Measurements from ENCODE around the gene TMEM132D.

Gene TMEM132D

GRCh38 chr12:129378496-129378895 lies 525.3 kb downstream of the TMEM132D start:
- ChIA-PET CTCF (no interaction called here), POLR2A (no interaction called here)
- no peak overlapping the region for H3K4me3 ChIP-seq (ENCODE audit: low read depth, low read length)
- no peak for TF ChIP-seq CTCF (IDR thresholded peaks at IDR 0.05; ENCODE audit: insufficient read depth, low read length, missing control alignments)
- DNase-seq (ENCODE audit: low read depth, low spot score) = no peak

- H3K4me3 ChIP-seq (ENCODE audit: low read depth, low read length) = no peak overlapping the region
- CTCF ChIA-PET = no interaction called here
- no peak for TF ChIP-seq CTCF (IDR thresholded peaks at IDR 0.05; ENCODE audit: insufficient read depth, low read length, missing control alignments)
- no peak for DNase-seq (ENCODE audit: low read depth, low spot score)
- POLR2A ChIA-PET = no interaction called here
Measured at GRCh38 chr12:129373746-129374145, 530.1 kb downstream of the TMEM132D start.

GRCh38 chr12:129372876-129373275 lies 530.9 kb downstream of the TMEM132D start:
- H3K4me3 ChIP-seq (ENCODE audit: low read depth, low read length) = no peak overlapping the region
- ChIA-PET POLR2A (no interaction called here), CTCF (no interaction called here)
- DNase-seq (ENCODE audit: low read depth, low spot score) = no peak
- TF ChIP-seq CTCF (IDR thresholded peaks at IDR 0.05; ENCODE audit: insufficient read depth, low read length, missing control alignments) = no peak

- no peak for TF ChIP-seq CTCF (IDR thresholded peaks at IDR 0.05; ENCODE audit: insufficient read depth, low read length, missing control alignments)
- H3K4me3 ChIP-seq (ENCODE audit: low read depth, low read length) = no peak overlapping the region
- ChIA-PET CTCF (no interaction called here), POLR2A (no interaction called here)
- DNase-seq (ENCODE audit: low read depth, low spot score) = no peak
Measured at GRCh38 chr12:129372348-129372747, 531.5 kb downstream of the TMEM132D start.

GRCh38 chr12:129371268-129371667 lies 532.6 kb downstream of the TMEM132D start:
- POLR2A ChIA-PET = no interaction called here
- no peak for TF ChIP-seq CTCF (IDR thresholded peaks at IDR 0.05; ENCODE audit: insufficient read depth, low read length, missing control alignments)
- CTCF ChIA-PET = no interaction called here
- no peak for DNase-seq (ENCODE audit: low read depth, low spot score)
- no peak overlapping the region for H3K4me3 ChIP-seq (ENCODE audit: low read depth, low read length)

- TF ChIP-seq CTCF (IDR thresholded peaks at IDR 0.05; ENCODE audit: insufficient read depth, low read length, missing control alignments) = no peak
- DNase-seq (ENCODE audit: low read depth, low spot score) = no peak
- ChIA-PET CTCF (no interaction called here), POLR2A (no interaction called here)
- no peak overlapping the region for H3K4me3 ChIP-seq (ENCODE audit: low read depth, low read length)
Measured at GRCh38 chr12:129366656-129367055, 537.2 kb downstream of the TMEM132D start.
